Ishikawa (cell line): ENCODE data around the gene PRLH.

Experiments used
- CEBPB ChIP-seq: IDR thresholded peaks from 2 replicates; pipeline ENCODE4 v1.6.1; 2012
- CREB1 ChIP-seq: IDR thresholded peaks from 2 replicates; pipeline ENCODE4 v1.6.1; 2012; ENCODE audit warnings: low read depth
- EGR1 ChIP-seq: IDR thresholded peaks from 2 replicates; pipeline ENCODE4 v1.6.1; 2012
- EP300 ChIP-seq: IDR thresholded peaks from 2 replicates; pipeline ENCODE4 v1.6.1; 2012; ENCODE audit warnings: borderline replicate concordance
- FOXM1 ChIP-seq: IDR thresholded peaks from 2 replicates; pipeline ENCODE4 v1.6.1; 2012; ENCODE audit warnings: low read depth, borderline replicate concordance
- NFIC ChIP-seq: IDR thresholded peaks from 2 replicates; pipeline ENCODE4 v1.6.1; 2012
- RAD21 ChIP-seq: IDR thresholded peaks from 2 replicates; pipeline ENCODE4 v1.6.1; 2012; ENCODE audit warnings: low read depth
- TAF1 ChIP-seq: IDR thresholded peaks from 2 replicates; pipeline ENCODE4 v1.6.1; 2012; ENCODE audit warnings: low read depth, mild to moderate bottlenecking
- TCF12 ChIP-seq: IDR thresholded peaks from 2 replicates; pipeline ENCODE4 v1.6.1; 2012; ENCODE audit warnings: low read depth
- TEAD4 ChIP-seq: IDR thresholded peaks from 2 replicates; pipeline ENCODE4 v1.6.1; 2012
- YY1 ChIP-seq: IDR thresholded peaks from 2 replicates; pipeline ENCODE4 v1.6.1; 2012; ENCODE audit warnings: low read depth
- ZBTB7A ChIP-seq: IDR thresholded peaks from 2 replicates; pipeline ENCODE4 v1.6.1; 2012; ENCODE audit warnings: low read depth
- TF ChIP-seq, protein P1 (sequence below): IDR thresholded peaks from 2 replicates; pipeline ENCODE4 v1.6.1; 2012; ENCODE audit warnings: low read depth, mild to moderate bottlenecking
- TF ChIP-seq, protein P2 (sequence below): IDR thresholded peaks from 2 replicates; pipeline ENCODE4 v1.6.1; 2012
- TF ChIP-seq, protein P3 (sequence below): IDR thresholded peaks from 2 replicates; pipeline ENCODE4 v1.6.1; 2012

PRLH gene

DNA sequence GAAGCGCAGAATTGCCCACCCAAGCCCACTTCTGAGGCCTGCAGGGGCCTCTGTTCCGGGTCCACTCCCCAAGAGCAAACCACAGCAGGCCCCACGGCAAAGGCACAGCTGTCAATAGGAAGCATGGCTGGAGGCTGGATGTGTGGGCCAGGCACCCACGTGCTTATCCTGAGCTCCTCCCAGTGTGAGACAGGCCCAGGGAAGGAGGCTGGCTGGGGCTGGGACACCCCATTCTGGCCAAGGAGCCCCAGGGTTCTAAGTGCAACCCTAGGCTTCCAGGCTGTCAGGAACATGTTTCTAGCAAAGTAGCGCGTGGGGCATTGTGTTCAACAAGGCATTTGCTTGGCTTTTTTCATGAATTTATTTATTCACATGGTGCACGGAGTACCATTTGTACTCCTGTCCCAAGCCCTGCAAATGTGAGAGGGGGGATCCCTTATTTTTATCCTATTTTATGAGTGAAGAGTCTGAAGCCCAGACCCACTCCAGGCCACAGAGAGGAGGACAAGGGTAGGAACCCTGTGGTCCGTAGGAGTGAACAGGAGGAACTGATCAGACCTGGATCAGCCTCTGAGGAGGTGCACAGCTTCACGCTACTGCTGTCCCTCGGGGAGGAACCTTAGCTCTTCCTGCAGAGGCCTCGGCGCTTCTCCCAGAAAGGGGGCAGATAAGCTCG is 30.3 kb downstream of the PRLH start:
- no peak for TF ChIP-seq TCF12
- no peak for TF ChIP-seq EP300
- no peak for TF ChIP-seq FOXM1
- TF ChIP-seq ZBTB7A = no peak
- no peak for TF ChIP-seq CEBPB
- TF ChIP-seq, protein P1, sequence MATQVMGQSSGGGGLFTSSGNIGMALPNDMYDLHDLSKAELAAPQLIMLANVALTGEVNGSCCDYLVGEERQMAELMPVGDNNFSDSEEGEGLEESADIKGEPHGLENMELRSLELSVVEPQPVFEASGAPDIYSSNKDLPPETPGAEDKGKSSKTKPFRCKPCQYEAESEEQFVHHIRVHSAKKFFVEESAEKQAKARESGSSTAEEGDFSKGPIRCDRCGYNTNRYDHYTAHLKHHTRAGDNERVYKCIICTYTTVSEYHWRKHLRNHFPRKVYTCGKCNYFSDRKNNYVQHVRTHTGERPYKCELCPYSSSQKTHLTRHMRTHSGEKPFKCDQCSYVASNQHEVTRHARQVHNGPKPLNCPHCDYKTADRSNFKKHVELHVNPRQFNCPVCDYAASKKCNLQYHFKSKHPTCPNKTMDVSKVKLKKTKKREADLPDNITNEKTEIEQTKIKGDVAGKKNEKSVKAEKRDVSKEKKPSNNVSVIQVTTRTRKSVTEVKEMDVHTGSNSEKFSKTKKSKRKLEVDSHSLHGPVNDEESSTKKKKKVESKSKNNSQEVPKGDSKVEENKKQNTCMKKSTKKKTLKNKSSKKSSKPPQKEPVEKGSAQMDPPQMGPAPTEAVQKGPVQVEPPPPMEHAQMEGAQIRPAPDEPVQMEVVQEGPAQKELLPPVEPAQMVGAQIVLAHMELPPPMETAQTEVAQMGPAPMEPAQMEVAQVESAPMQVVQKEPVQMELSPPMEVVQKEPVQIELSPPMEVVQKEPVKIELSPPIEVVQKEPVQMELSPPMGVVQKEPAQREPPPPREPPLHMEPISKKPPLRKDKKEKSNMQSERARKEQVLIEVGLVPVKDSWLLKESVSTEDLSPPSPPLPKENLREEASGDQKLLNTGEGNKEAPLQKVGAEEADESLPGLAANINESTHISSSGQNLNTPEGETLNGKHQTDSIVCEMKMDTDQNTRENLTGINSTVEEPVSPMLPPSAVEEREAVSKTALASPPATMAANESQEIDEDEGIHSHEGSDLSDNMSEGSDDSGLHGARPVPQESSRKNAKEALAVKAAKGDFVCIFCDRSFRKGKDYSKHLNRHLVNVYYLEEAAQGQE = no peak
- TF ChIP-seq, protein P2, sequence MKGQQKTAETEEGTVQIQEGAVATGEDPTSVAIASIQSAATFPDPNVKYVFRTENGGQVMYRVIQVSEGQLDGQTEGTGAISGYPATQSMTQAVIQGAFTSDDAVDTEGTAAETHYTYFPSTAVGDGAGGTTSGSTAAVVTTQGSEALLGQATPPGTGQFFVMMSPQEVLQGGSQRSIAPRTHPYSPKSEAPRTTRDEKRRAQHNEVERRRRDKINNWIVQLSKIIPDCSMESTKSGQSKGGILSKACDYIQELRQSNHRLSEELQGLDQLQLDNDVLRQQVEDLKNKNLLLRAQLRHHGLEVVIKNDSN = no peak
- TF ChIP-seq NFIC = no peak
- TF ChIP-seq EGR1 = no peak
- no peak for TF ChIP-seq CREB1
- TF ChIP-seq, protein P3, sequence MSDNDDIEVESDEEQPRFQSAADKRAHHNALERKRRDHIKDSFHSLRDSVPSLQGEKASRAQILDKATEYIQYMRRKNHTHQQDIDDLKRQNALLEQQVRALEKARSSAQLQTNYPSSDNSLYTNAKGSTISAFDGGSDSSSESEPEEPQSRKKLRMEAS = no peak
- no peak for TF ChIP-seq RAD21

DNA sequence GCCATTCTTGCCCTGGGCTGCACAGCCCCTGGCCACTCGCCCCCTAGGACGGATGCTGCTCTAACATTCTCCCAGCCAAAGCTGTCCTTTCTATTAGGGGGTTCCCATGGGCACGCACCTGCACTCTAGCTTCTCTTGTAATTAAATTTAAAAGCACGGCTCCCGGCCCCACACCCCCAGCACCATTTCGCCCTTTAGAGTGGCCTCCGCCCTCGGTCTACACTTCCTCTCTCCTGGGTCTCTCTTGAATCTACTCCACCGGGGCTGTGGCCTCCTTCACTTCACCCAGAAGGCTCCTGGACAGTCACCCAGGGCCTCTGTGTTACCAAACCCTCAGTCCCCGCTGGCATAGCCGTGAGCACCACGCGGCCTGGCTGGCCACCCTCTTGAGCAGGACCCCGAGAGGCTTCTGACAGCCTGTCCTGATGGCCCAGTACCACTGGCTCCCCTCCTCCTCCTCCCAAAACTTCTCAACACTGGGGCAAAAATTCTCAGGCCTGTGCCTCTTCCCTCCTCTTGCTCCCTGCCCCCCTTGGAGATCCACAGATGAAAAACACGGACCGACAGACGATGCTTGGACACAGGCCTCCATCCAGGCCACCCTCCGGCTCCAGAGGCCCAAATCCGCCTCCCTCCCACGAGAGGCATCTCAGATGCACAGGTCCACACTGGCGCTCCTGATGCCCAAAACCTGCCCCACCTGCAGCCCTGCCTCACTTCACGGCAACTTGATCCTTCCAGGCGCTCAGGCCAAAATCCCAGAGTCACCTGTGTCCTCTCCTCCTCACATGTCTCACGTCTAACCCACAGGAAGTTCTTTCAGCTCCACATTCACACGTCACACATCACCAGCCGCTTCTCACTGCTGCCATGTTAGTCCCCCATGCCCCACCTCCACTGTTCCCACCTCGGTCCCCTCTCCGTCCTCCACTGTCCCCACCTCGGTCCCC is 31.1 kb downstream of the PRLH start:
- TF ChIP-seq EGR1 (no peak), CEBPB (no peak), FOXM1 (no peak), CREB1 (no peak), TAF1 (no peak), EP300 (no peak), ZBTB7A (no peak), YY1 (no peak)
- TF ChIP-seq, protein P3 = no peak
- TF ChIP-seq, protein P1 = no peak

DNA sequence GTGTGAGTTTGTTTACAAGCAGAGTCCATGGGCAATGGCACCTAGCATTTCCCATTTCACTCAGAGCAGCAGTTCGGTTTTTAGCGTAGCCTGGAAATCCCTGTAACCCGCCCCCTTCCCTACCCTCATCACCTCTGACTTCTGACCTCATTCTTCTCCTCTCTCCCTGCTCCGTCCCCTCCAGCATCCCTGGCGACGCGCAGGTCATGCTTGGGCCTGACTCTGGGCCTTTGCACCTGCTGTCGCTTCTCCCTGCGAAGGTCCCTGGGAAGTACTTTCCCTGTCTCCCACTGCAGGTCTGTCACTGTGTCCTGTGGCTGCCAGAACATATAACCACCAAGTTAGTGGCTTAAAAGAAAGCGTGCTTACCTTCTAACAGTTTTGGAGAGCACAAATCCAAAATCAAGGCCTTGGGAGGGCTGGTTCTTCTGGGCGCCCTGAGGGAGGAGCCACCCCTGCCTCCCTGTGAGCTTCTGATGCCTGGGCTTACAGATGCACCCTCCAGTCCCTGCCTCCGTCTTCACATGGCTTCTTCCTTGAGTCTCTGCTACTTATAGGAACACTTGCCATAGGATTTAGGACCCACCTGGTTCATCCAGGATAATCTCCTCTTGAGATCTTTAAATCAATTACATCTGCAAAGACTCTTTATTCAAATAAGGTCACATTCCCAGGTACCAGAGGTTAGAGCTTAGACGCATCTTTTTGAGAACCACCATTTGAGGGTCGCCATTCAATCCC is 32.3 kb downstream of the PRLH start:
- TF ChIP-seq CEBPB = no peak
- TF ChIP-seq, protein P3 = no peak
- TF ChIP-seq TCF12 = no peak
- no peak for TF ChIP-seq EGR1
- no peak for TF ChIP-seq TAF1
- TF ChIP-seq FOXM1 = no peak
- TF ChIP-seq NFIC = no peak
- no peak for TF ChIP-seq TEAD4
- no peak for TF ChIP-seq ZBTB7A

DNA sequence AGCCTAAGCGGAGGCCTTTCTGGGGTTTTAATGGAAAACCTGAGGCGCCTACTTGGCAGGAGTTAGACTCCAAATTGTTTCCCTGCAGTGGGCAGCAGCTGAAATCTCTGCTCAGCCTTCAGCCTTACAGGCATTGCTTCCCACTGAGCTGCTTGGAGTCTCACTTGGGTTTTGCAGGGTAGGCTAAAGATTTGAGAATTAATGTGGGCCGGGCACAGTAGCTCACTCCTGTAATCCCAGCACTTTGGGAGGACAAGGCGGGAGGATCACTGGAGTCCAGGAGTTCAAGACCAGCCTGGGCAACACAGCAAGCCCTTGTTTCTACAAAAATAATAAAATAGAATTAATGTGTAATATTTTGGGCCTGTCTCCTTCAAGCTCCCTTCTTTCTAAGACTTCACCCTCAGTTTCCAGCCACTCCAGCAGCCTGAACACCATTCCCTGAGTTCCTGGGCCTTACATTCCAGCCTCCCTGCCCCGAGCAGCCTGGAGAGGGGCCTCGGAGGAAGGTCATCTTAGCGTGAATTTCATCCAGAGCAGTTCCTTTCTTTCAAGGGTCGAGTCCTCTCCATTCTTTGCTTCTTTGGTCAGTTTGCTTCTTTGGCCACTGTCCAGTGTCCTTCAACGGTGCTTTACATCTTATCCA is 33.2 kb downstream of the PRLH start:
- TF ChIP-seq TEAD4 (no peak), FOXM1 (no peak), NFIC (no peak), TAF1 (no peak), EP300 (no peak), TCF12 (no peak), CREB1 (no peak), YY1 (no peak), ZBTB7A (no peak), RAD21 (no peak), EGR1 (no peak), CEBPB (no peak)
- TF ChIP-seq, protein P1 = no peak
- TF ChIP-seq, protein P2 = no peak
- TF ChIP-seq, protein P3 = no peak
